ENCODE data around the gene KIAA0586.
"Not testable (repeated sequence)": the region's sequence is repeated elsewhere in the genome, so short reads cannot be mapped to it uniquely, and the experiment has no call there.

KIAA0586 gene

GRCh38 chr14:58463147-58463546 is 35.6 kb downstream of the KIAA0586 start:
- DNase-seq (ENCODE audit: extremely low read depth in 1 of 2, low read depth in 1 of 2) = no peak

- no peak for DNase-seq (ENCODE audit: extremely low read depth in 1 of 2, low read depth in 1 of 2)
Observed at GRCh38 chr14:58464652-58465051, 37.1 kb downstream of the KIAA0586 start.

DNA sequence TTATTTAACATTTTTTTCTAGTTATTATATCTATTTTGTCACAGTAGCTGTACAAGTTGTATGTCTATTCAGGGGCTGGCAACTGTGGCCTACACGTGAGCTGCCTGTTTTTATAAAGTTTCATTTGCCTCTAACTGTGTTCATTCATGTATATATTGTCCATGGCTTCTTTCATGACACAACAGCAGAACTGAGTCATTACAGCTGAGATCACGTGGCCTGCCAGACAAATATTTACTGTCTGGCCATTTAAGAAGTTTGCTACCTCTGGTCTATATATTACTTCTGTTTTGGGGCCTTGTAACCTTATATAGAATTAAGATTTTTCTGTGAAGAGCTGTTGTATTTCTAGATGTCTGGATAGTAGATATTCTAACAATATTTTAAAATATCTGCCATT is 37.9 kb downstream of the KIAA0586 start:
- DNase-seq (ENCODE audit: extremely low read depth in 1 of 2, low read depth in 1 of 2) = no peak

- no peak for DNase-seq (ENCODE audit: extremely low read depth in 1 of 2, low read depth in 1 of 2)
Observed at GRCh38 chr14:58466459-58466858, 38.9 kb downstream of the KIAA0586 start.

- DNase-seq (ENCODE audit: extremely low read depth in 1 of 2, low read depth in 1 of 2) = no peak
Observed at GRCh38 chr14:58467575-58467974, 40.1 kb downstream of the KIAA0586 start.

GRCh38 chr14:58469309-58469708 is 41.8 kb downstream of the KIAA0586 start:
- DNase-seq (ENCODE audit: extremely low read depth in 1 of 2, low read depth in 1 of 2) = no peak

- no peak for DNase-seq (ENCODE audit: extremely low read depth in 1 of 2, low read depth in 1 of 2)
Observed at GRCh38 chr14:58476320-58476719, 48.8 kb downstream of the KIAA0586 start.

DNA sequence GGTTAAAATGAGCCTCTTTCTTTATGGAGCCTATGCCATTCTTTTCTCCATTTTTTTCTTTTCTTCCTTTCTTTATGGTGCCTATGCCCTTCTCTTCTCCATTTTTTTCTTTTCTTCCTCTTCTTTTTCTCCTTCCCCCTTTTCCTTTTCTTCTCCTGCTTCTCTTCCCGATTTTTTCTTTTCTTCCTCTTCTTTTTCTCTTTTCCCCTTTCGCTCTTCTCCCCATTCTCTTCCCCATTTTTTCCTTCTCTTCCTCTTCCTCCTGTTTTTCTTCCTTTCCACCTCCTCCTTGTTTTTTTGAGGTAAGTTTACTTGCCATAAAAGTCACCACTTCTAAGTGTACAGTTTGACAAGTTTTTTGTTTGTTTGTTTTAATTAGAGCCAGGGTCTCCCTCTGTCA is 50.1 kb downstream of the KIAA0586 start:
- DNase-seq (ENCODE audit: extremely low read depth in 1 of 2, low read depth in 1 of 2) = no peak

GRCh38 chr14:58478329-58478728 is 50.8 kb downstream of the KIAA0586 start:
- DNase-seq (ENCODE audit: extremely low read depth in 1 of 2, low read depth in 1 of 2) = not testable (repeated sequence)

GRCh38 chr14:58479975-58480374 is 52.5 kb downstream of the KIAA0586 start:
- DNase-seq (ENCODE audit: extremely low read depth in 1 of 2, low read depth in 1 of 2) = no peak

DNA sequence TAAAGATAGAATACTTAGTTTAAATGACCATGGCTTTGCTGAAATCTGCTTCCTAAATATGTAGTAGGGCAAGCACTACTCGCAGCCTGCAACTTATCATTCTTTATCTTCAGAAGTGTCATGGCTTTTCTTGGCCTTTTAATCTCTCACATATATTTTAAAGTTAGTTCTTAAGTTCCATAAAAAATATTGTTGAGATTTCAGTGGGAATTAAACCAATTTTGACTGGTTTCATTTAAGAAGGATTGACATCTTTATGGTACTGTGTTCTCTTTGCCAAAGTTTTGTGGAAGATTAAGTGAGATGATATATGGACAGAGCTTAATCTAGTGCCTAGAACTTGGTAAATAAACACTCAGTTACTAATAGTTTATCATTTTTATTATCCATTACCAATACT is 56.7 kb downstream of the KIAA0586 start:
- DNase-seq (ENCODE audit: extremely low read depth in 1 of 2, low read depth in 1 of 2) = no peak

- peak in 1 of 2 donors; percentile 4 for DNase-seq (ENCODE audit: extremely low read depth in 1 of 2, low read depth in 1 of 2)
Observed at GRCh38 chr14:58488550-58488949, 61.0 kb downstream of the KIAA0586 start.

DNA sequence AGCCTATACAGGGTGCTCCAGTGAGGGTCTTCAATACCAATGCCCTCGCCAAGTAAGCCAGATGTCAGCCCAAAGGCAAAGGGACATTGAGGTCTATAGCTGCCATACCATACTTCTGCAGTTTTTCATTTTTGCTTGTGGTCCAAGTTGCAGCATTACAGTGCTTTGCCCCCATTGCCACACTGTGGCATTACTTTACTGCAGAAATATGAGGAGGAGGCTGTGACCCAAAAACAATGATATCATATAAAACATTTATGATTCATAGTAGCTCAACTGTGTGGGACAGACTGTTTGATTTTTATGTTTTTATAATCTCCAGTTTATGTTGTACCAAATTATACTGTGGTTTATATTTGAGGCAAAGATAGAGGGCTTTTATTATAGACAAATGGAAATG is 64.1 kb downstream of the KIAA0586 start:
- DNase-seq (ENCODE audit: extremely low read depth in 1 of 2, low read depth in 1 of 2) = no peak

DNA sequence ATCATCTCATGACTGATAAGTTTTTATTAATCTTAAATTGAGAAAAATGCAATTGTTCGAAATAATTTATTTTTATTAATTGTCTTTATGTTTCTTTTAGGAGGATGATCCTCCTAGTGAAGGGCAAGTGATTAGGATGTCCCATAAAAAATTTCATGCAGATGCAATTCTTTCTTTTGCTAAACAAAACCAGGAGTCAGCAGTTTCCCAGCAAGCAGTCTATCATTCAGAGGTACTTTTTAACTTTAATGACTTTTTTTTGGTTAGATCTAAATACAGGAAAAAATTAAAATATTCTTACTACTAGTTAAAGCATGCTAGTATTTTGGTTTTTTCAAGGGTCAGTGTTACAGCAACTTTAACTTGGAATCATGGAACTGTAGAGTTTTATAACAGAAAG is 64.5 kb downstream of the KIAA0586 start:
- DNase-seq (ENCODE audit: extremely low read depth in 1 of 2, low read depth in 1 of 2) = no peak

DNA sequence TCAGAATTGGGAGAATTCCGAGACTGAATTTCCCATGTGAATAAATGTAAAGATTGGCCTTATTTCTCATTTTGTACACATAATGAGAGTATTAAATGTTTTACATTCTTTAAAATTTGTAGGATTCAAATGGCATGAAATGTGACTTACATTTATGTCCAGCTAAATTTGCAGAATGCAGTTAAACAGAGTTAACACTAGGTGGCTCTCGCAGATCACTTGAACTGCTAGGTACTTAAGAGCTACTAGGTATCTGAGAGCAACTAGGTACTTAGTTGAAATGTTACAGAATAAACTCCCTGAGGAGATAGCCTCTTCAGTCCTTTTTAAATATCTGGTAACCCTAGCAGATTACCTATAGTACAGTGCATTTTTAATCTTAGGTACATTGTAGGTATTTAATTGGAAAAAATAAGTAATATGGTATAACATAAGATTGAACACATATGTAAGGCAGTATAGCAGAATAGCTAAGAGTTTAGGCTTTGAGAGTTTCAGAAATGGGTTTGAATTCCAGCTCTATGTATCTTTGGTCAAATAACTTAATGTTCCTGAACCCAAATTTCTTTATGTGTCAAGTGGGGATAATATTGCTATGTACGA is 73.8 kb downstream of the KIAA0586 start:
- DNase-seq (ENCODE audit: extremely low read depth in 1 of 2, low read depth in 1 of 2) = no peak

DNA sequence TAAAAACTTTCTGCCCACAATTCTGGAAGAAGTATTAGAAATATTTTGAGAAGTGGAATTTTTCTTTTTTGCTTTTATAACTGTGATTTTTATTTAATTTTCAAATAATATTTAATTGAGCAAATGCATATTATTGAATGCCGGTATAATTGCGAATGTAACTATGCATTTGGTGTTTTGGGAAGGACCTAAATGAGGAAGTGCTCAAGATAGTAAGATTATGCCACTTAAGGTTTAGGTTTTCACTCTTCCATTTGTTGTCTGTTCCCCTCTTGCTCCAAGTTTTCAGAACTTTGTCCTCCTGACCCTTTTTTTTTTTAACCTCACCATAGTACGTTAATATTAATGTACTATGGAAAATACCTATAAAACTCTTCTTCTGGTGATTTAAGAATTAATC is 85.8 kb downstream of the KIAA0586 start:
- no peak for DNase-seq (ENCODE audit: extremely low read depth in 1 of 2, low read depth in 1 of 2)

DNA sequence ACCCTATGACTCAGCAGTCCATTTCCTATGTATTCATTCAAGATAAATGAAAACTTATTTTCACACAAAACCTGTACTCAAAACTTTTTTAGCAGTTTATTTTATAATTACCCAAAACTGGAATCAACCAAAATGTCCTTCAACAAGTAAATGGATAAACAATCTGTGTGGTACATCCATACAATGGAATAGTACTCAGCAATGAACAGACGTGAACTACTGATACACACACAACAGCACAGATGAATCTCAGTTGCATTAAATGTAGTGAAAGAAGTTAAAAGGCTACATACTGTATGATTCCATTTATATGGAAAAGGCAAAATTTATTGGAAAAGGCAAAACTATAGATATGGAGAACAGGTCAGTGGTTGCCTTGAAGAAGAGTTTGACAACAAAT is 90.1 kb downstream of the KIAA0586 start:
- no peak for DNase-seq (ENCODE audit: extremely low read depth in 1 of 2, low read depth in 1 of 2)

- not testable (repeated sequence) for DNase-seq (ENCODE audit: extremely low read depth in 1 of 2, low read depth in 1 of 2)
Observed at GRCh38 chr14:58525691-58526090, 98.2 kb downstream of the KIAA0586 start.

- DNase-seq (ENCODE audit: extremely low read depth in 1 of 2, low read depth in 1 of 2) = no peak
Observed at GRCh38 chr14:58533446-58533845, 105.9 kb downstream of the KIAA0586 start.

DNA sequence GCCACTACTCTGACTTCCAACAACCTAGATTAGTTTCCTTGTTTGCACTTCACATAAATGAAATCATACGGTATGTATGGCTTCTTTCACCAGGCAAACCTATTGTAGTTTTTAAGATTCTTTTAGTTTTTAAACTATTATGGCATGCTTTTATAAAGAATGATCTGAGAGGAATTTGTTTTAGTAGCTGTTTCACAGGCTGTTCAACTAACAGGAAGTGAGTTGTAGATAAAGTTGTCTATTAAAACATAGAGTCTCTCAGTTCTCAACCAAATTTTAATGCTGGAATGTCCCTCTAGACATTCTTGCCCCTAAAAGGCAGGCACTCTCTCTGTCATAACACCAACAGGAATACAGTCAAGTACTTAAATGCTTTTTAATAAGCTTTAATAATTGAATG is 107.5 kb downstream of the KIAA0586 start:
- DNase-seq (ENCODE audit: extremely low read depth in 1 of 2, low read depth in 1 of 2) = no peak

GRCh38 chr14:58537004-58537403 is 109.5 kb downstream of the KIAA0586 start:
- no peak for DNase-seq (ENCODE audit: extremely low read depth in 1 of 2, low read depth in 1 of 2)

- DNase-seq (ENCODE audit: extremely low read depth in 1 of 2, low read depth in 1 of 2) = no peak
Observed at GRCh38 chr14:58540749-58541632, 113.5 kb downstream of the KIAA0586 start.

Measured in stimulated activated CD8-positive, alpha-beta memory T cell treated with anti-CD3 and anti-CD28 coated beads, Interleukin-7, amount 100 ng/mL, for 48 hours (primary cell).